HUES48 (cell line): Measurements from ENCODE around the gene DGKB.
A peak's percentile ranks its signal among the peaks of the same experiment; 100 is the strongest.

ENCODE experiments used
- H3K27ac ChIP-seq: one replicate; pipeline ENCODE4 v1.7.0; 2013; ENCODE audit warnings: low read depth, low read length, inconsistent platforms
- H3K27me3 ChIP-seq: 2 replicates; pipeline ENCODE4 v1.6.1; 2013; ENCODE audit warnings: mild to moderate bottlenecking, low read length; ENCODE audit not compliant: control insufficient read depth, insufficient read depth
- H3K36me3 ChIP-seq: 2 replicates; pipeline ENCODE4 v1.6.1; 2013; ENCODE audit warnings: low read length; ENCODE audit not compliant: control insufficient read depth, insufficient read depth
- H3K4me1 ChIP-seq: 2 replicates; pipeline ENCODE4 v1.6.1; 2013; ENCODE audit warnings: mild to moderate bottlenecking, low read length; ENCODE audit not compliant: control insufficient read depth, insufficient read depth
- H3K4me3 ChIP-seq: 2 replicates; pipeline ENCODE4 v1.5.1; 2013; ENCODE audit warnings: mild to moderate bottlenecking, low read depth, low read length
- H3K9ac ChIP-seq: 2 replicates; pipeline ENCODE4 v1.6.1; 2013; ENCODE audit warnings: mild to moderate bottlenecking, low read depth, low read length, moderate library complexity
- H3K9me3 ChIP-seq: 2 replicates; pipeline ENCODE4 v1.6.1; 2013; ENCODE audit warnings: low read length; ENCODE audit not compliant: control insufficient read depth, insufficient read depth

Gene DGKB

GRCh38 chr7:14842523-14842922 lies 60.0 kb downstream of the DGKB start:
- no peaks in the 10 kb centered on the region for H3K27me3 ChIP-seq
- H3K4me3 ChIP-seq = no peak overlapping the region
- no peaks in the 10 kb centered on the region for H3K36me3 ChIP-seq
- no peak overlapping the region for H3K9ac ChIP-seq
- H3K9me3 ChIP-seq = no peaks in the 10 kb centered on the region
- H3K27ac ChIP-seq = no peak overlapping the region
- H3K4me1 ChIP-seq = peaks cover 19% of the 10 kb centered on the region

GRCh38 chr7:14841869-14842268 lies 60.7 kb downstream of the DGKB start:
- Histone ChIP-seq H3K36me3 (no peaks in the 10 kb centered on the region), H3K4me1 (peaks cover 24% of the 10 kb centered on the region), H3K9ac (no peak overlapping the region), H3K4me3 (no peak overlapping the region), H3K9me3 (no peaks in the 10 kb centered on the region), H3K27ac (no peak overlapping the region), H3K27me3 (no peaks in the 10 kb centered on the region)

GRCh38 chr7:14841086-14841485 lies 61.5 kb downstream of the DGKB start:
- H3K9me3 ChIP-seq = no peaks in the 10 kb centered on the region
- no peak overlapping the region for H3K27ac ChIP-seq
- peaks cover 25% of the 10 kb centered on the region for H3K4me1 ChIP-seq
- no peaks in the 10 kb centered on the region for H3K27me3 ChIP-seq
- H3K4me3 ChIP-seq = no peak overlapping the region
- H3K36me3 ChIP-seq = no peaks in the 10 kb centered on the region
- no peak overlapping the region for H3K9ac ChIP-seq

GRCh38 chr7:14839307-14839706 lies 63.2 kb downstream of the DGKB start:
- no peak overlapping the region for H3K27ac ChIP-seq
- H3K36me3 ChIP-seq = no peaks in the 10 kb centered on the region
- H3K27me3 ChIP-seq = no peaks in the 10 kb centered on the region
- no peak overlapping the region for H3K4me3 ChIP-seq
- H3K9me3 ChIP-seq = no peaks in the 10 kb centered on the region
- H3K9ac ChIP-seq = no peak overlapping the region
- H3K4me1 ChIP-seq = peaks cover 35% of the 10 kb centered on the region

- H3K4me3 ChIP-seq = no peak overlapping the region
- H3K27ac ChIP-seq = no peak overlapping the region
- H3K36me3 ChIP-seq = no peaks in the 10 kb centered on the region
- H3K4me1 ChIP-seq = peaks cover 52% of the 10 kb centered on the region
- H3K27me3 ChIP-seq = no peaks in the 10 kb centered on the region
- H3K9me3 ChIP-seq = no peaks in the 10 kb centered on the region
- no peak overlapping the region for H3K9ac ChIP-seq
These were observed 65.3 kb downstream of the DGKB start for GRCh38 chr7:14837216-14837615.

- H3K9ac ChIP-seq = no peak overlapping the region
- no peaks in the 10 kb centered on the region for H3K9me3 ChIP-seq
- H3K27ac ChIP-seq = peak overlapping the region; percentile 54
- H3K27me3 ChIP-seq = no peaks in the 10 kb centered on the region
- H3K36me3 ChIP-seq = no peaks in the 10 kb centered on the region
- no peak overlapping the region; the same call in 1 of the 2 replicates for H3K4me3 ChIP-seq
- H3K4me1 ChIP-seq = peaks cover 52% of the 10 kb centered on the region
These were observed 65.9 kb downstream of the DGKB start for GRCh38 chr7:14836571-14837189.

GRCh38 chr7:14836006-14836405 lies 66.5 kb downstream of the DGKB start:
- H3K9me3 ChIP-seq = no peaks in the 10 kb centered on the region
- no peak overlapping the region for H3K4me3 ChIP-seq
- no peaks in the 10 kb centered on the region for H3K27me3 ChIP-seq
- no peaks in the 10 kb centered on the region for H3K36me3 ChIP-seq
- peak overlapping the region; percentile 46 for H3K27ac ChIP-seq
- no peak overlapping the region for H3K9ac ChIP-seq
- peaks cover 52% of the 10 kb centered on the region for H3K4me1 ChIP-seq

- H3K27me3 ChIP-seq = no peaks in the 10 kb centered on the region
- peaks cover 54% of the 10 kb centered on the region for H3K4me1 ChIP-seq
- no peak overlapping the region for H3K4me3 ChIP-seq
- H3K9me3 ChIP-seq = no peaks in the 10 kb centered on the region
- no peaks in the 10 kb centered on the region for H3K36me3 ChIP-seq
- no peak overlapping the region for H3K27ac ChIP-seq
- no peak overlapping the region for H3K9ac ChIP-seq
These were observed 67.2 kb downstream of the DGKB start for GRCh38 chr7:14835384-14835783.

- no peaks in the 10 kb centered on the region for H3K9me3 ChIP-seq
- no peak overlapping the region for H3K9ac ChIP-seq
- H3K27me3 ChIP-seq = no peaks in the 10 kb centered on the region
- no peaks in the 10 kb centered on the region for H3K36me3 ChIP-seq
- no peak overlapping the region for H3K4me3 ChIP-seq
- no peak overlapping the region for H3K27ac ChIP-seq
- peaks cover 55% of the 10 kb centered on the region for H3K4me1 ChIP-seq
These were observed 67.7 kb downstream of the DGKB start for GRCh38 chr7:14834883-14835282.

GRCh38 chr7:14834456-14834855 lies 68.1 kb downstream of the DGKB start:
- Histone ChIP-seq H3K4me3 (no peak overlapping the region), H3K4me1 (peaks cover 55% of the 10 kb centered on the region), H3K36me3 (no peaks in the 10 kb centered on the region), H3K27ac (peak overlapping the region; percentile 15), H3K9me3 (no peaks in the 10 kb centered on the region), H3K27me3 (no peaks in the 10 kb centered on the region), H3K9ac (no peak overlapping the region)

- no peaks in the 10 kb centered on the region for H3K36me3 ChIP-seq
- no peak overlapping the region for H3K9ac ChIP-seq
- no peak overlapping the region for H3K4me3 ChIP-seq
- H3K4me1 ChIP-seq = peaks cover 55% of the 10 kb centered on the region
- H3K27me3 ChIP-seq = no peaks in the 10 kb centered on the region
- no peaks in the 10 kb centered on the region for H3K9me3 ChIP-seq
- H3K27ac ChIP-seq = peak overlapping the region; percentile 51
These were observed 68.8 kb downstream of the DGKB start for GRCh38 chr7:14833707-14834106.
